Measurements from ENCODE around the gene MAZ.

Gene MAZ

DNA sequence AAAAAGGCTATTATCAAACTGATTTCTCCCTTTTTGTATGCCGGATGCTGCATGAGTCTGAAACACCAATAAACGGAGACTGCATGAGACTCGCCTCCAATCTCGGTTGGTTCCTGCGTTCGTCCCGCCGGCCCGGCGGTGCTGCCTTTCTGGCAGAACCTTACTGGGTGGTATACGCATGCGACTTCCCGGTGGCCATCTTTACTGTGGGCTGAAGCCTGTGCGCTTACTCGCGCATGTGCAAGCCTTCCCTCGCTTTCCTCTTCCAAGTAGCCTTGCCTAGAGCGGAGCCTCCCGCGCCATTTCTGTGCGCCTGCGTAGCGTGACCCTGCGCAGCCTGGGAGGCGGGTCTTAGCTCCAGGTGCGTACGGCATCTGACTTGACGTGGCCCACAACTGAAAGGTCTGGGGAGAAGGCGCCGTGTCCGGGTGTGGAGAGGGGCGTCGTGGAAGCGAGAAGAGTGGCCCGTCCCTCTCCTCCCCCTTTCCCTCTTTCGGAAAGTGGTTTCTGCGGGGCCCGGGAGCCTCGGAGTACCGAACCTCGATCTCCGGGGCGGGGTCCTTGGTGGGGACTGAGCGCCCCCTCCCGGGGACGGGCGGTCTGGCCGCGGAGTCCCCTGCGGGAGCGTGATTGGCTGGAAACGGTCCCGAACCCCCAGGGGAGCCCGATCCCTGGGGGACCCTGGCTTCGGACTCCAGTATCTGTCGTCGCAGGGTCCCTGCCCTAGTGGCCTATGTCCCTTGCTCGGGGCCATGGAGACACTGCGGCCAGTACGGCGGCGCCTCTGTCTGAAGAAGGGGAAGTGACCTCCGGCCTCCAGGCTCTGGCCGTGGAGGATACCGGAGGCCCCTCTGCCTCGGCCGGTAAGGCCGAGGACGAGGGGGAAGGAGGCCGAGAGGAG, 9.7 kb downstream of the MAZ start, which contains the start of gene PAGR1:
TSS of gene PAGR1 (plus strand) at position 360 of the 901 bp plus-strand sequence. CDS start at position 734, 374 bp downstream.
- H3K4me3 ChIP-seq (ENCODE audit: low read depth, low read length): peak within 1 kb of the TSS; percentile 80
- TF ChIP-seq, protein P1, sequence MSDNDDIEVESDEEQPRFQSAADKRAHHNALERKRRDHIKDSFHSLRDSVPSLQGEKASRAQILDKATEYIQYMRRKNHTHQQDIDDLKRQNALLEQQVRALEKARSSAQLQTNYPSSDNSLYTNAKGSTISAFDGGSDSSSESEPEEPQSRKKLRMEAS (IDR thresholded peaks at IDR 0.05; ENCODE audit: low read depth, low read length): peak; percentile 93
- peak; percentile 77 for TF ChIP-seq POLR2A (IDR thresholded peaks at IDR 0.05; ENCODE audit: extremely low read depth, insufficient read length)
- peak; percentile 79 for TF ChIP-seq CTCF (IDR thresholded peaks at IDR 0.05; ENCODE audit: low read depth, low read length)
- peak; percentile 86 for TF ChIP-seq MYC (IDR thresholded peaks at IDR 0.05; ENCODE audit: low read depth, low read length)
- peak; percentile 99 for DNase-seq (ENCODE audit: low read depth)

DNA sequence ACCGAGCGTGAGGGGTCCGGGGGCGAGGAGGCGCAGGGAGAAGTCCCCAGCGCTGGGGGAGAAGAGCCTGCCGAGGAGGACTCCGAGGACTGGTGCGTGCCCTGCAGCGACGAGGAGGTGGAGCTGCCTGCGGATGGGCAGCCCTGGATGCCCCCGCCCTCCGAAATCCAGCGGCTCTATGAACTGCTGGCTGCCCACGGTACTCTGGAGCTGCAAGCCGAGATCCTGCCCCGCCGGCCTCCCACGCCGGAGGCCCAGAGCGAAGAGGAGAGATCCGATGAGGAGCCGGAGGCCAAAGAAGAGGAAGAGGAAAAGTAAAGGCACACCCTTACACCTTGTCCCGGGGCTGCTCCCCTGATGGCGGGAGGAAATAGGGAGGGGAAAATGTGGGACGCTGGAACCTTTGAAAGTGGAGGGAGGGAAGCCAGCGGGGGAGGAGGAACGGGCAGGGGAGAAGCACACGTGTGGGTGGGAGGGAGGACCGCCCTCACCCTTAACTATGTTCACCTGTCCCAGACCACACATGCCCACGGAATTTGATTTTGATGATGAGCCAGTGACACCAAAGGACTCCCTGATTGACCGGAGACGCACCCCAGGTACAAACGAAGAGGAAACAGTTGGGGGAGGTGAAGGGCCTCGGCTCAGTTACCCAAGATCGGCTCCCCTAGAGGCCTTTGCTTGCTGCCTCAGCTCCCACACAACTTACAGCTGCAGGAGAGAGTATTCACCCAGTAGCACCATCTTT, 10.5 kb downstream of the MAZ start:
- TF ChIP-seq POLR2A (IDR thresholded peaks at IDR 0.05; ENCODE audit: extremely low read depth, insufficient read length) (no peak), MYC (IDR thresholded peaks at IDR 0.05; ENCODE audit: low read depth, low read length) (no peak), CTCF (IDR thresholded peaks at IDR 0.05; ENCODE audit: low read depth, low read length) (peak; percentile 23)
- TF ChIP-seq, protein P1 (IDR thresholded peaks at IDR 0.05; ENCODE audit: low read depth, low read length): peak; percentile 42
- H3K4me3 ChIP-seq (ENCODE audit: low read depth, low read length): peak overlapping the region; percentile 80
- peak; percentile 81 for DNase-seq (ENCODE audit: low read depth)

- H3K4me3 ChIP-seq (ENCODE audit: low read depth, low read length): peak overlapping the region; percentile 80
- DNase-seq (ENCODE audit: low read depth): no peak
- no peak for TF ChIP-seq CTCF (IDR thresholded peaks at IDR 0.05; ENCODE audit: low read depth, low read length)
- TF ChIP-seq POLR2A (IDR thresholded peaks at IDR 0.05; ENCODE audit: extremely low read depth, insufficient read length): no peak
- TF ChIP-seq, protein P1 (IDR thresholded peaks at IDR 0.05; ENCODE audit: low read depth, low read length): no peak
- TF ChIP-seq MYC (IDR thresholded peaks at IDR 0.05; ENCODE audit: low read depth, low read length): no peak
Observed at GRCh38 chr16:29818082-29818481, 11.8 kb downstream of the MAZ start.

DNA sequence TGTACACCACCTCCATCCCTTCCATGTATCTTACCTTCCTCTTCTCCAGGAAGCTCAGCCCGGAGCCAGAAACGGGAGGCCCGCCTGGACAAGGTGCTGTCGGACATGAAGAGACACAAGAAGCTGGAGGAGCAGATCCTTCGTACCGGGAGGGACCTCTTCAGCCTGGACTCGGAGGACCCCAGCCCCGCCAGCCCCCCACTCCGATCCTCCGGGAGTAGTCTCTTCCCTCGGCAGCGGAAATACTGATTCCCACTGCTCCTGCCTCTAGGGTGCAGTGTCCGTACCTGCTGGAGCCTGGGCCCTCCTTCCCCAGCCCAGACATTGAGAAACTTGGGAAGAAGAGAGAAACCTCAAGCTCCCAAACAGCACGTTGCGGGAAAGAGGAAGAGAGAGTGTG, 13.2 kb downstream of the MAZ start:
- no peak for DNase-seq (ENCODE audit: low read depth)
- peak overlapping the region; percentile 47 for H3K4me3 ChIP-seq (ENCODE audit: low read depth, low read length)
- no peak for TF ChIP-seq CTCF (IDR thresholded peaks at IDR 0.05; ENCODE audit: low read depth, low read length)
- TF ChIP-seq POLR2A (IDR thresholded peaks at IDR 0.05; ENCODE audit: extremely low read depth, insufficient read length): no peak
- TF ChIP-seq, protein P1 (IDR thresholded peaks at IDR 0.05; ENCODE audit: low read depth, low read length): no peak
- TF ChIP-seq MYC (IDR thresholded peaks at IDR 0.05; ENCODE audit: low read depth, low read length): no peak

GRCh38 chr16:29820271-29820701, 14.0 kb downstream of the MAZ start, which contains the start of gene MVP:
Gene MVP (plus strand): TSS chr16:29820462. CDS start chr16:29830550, 10,088 bp downstream.
- H3K4me3 ChIP-seq (ENCODE audit: low read depth, low read length): peak within 1 kb of the TSS; percentile 47
- DNase-seq (ENCODE audit: low read depth): peak; percentile 58
- TF ChIP-seq CTCF (IDR thresholded peaks at IDR 0.05; ENCODE audit: low read depth, low read length): no peak
- no peak for TF ChIP-seq MYC (IDR thresholded peaks at IDR 0.05; ENCODE audit: low read depth, low read length)
- no peak for TF ChIP-seq POLR2A (IDR thresholded peaks at IDR 0.05; ENCODE audit: extremely low read depth, insufficient read length)
- TF ChIP-seq, protein P1 (IDR thresholded peaks at IDR 0.05; ENCODE audit: low read depth, low read length): no peak

Measured in NB4 (cell line).